Stimulated activated CD8-positive, alpha-beta memory T cell treated with anti-CD3 and anti-CD28 coated beads, Interleukin-7, amount 100 ng/mL, for 48 hours (primary cell): Measurements from ENCODE around the gene NAXD.
"Not testable (repeated sequence)": the region's sequence is repeated elsewhere in the genome, so short reads cannot be mapped to it uniquely, and the experiment has no call there.

Experiments
- DNase-seq, 2 donors: peaks; one replicate each; pipeline ENCODE4 v3.0.0-alpha.2; 2020; ENCODE audit warnings: low read depth in 1 of 2; ENCODE audit errors: extremely low read depth in 1 of 2

The NAXD gene

DNA sequence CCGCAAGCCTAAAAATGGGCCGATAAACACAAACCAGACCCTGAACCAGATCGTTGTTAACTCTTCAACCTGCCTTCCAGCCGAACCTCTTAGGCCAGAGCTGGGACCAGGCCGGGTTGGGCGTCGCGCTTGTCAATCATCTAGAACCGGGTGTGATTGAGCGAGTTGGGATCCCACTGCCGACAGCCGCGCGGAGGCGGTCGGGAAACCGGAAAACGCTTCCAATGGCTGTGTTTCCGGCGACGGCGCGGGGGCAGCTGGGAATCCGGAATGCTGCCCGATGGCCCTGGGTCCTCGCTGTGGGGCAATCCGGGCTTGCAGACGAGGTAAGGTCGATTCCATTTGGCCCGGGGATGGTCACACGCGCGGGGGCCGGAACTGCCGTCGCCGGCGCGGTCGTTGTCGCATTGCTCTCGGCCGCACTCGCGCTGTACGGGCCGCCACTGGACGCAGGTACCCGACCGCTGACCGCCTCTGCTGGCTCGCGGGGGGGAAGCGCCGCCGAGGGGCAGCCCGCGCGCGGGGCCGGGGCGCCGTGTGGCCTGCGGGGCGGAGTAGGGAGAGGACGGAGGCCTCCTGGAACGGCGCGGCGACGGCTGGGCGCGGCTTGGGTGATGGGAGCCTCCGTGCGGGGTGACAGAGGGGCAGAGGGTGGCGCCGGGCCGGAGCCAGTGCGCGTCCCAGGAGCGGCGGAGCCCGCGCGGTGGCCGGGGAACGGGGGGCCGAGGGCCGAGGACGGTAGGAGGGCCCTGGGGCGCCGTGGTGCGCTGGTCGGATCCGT, at the start of gene NAXD:
TSS of gene NAXD (plus strand) at position 224 of the 781 bp plus-strand sequence. CDS start at position 281, 57 bp downstream.
- peak; percentile 68 to 83 for DNase-seq

- no peak for DNase-seq
Observed at GRCh38 chr13:110566171-110566570, 49.2 kb upstream of the NAXD start.

DNA sequence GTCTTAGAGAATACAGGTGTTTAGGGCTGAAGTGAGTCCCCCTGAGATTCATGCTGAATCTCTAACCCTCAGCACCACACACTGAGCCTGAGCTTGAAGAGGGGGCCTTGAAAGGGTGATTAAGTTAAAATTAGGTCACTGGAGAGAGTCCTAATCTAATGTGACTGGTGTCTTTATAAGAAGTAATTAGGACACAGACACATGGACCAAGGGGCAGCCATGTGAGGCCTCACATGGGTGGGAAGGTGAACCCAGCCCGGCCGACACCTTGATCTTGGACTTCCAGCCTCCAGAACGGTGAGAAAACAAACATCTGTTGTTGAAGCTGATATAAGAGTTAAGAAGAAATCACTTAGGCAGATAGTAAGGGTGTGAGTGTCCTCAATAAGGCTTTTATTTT, 46.7 kb upstream of the NAXD start:
- no peak for DNase-seq

DNA sequence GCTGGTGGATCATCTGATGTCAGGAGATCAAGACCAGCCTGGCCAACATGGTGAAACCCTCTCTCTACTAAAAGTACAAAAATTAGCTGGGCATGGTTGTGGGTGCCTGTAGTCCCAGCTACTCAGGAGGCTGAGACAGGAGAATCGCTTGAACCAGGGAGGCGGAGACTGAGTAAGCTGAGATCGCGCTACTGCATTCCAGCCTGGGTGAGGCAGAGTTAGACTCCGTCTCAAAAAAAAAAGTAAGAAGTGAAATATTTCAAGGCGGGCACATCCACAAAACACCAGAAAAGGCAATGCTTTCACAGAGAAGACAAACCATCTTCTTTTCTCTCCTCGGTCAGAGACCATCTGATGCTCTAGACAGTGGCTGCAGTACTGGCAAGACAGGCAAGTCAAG, 45.4 kb upstream of the NAXD start:
- not testable (repeated sequence) for DNase-seq

- no peak for DNase-seq
Observed at GRCh38 chr13:110570886-110571285, 44.5 kb upstream of the NAXD start.

DNA sequence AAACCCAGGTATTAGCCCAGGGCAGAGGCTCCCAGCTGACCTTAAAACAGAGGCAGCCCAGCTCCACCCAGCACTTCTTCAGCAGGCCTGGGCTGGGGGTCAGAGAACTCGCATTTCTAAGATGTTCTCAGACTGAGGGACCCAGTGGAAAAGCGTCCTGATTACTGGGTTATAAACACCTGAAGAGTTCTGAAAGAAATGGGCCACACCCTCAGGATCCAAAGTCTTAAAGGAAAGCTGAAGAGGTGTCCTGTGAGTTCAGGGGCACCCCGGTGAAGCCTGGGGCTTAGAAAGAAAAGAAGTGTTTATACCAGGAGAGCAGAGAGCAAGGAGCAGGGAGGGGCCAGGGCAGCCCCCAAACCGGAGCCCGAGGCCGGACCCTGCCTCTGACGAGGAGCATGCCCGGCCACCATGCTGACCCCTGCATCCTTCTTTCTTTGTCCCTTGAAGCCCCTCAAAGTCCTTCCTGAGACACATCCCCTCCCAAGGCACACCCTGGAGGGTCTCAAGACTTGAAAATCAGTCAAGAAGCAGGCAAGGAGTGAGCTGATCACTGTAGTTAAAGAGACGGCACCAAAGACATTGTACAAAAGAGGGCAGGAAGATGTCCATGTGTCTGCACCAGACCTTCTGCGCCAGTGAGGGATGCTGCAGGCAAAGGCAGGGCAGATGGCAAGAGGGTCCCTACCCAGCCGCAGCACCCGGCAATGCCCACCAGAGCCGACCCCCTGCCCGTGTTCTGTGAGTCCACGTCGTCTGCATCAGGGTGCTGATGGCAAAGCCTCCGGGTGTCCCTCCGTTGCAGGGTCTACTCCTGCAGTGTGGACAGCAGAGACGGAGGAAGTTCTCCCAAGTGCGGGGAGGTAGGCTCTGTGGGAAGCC, 43.2 kb upstream of the NAXD start:
- DNase-seq: no peak

GRCh38 chr13:110572778-110573118, 42.6 kb upstream of the NAXD start:
- DNase-seq: no peak

- DNase-seq: no peak
Observed at GRCh38 chr13:110574161-110574560, 41.2 kb upstream of the NAXD start.

DNA sequence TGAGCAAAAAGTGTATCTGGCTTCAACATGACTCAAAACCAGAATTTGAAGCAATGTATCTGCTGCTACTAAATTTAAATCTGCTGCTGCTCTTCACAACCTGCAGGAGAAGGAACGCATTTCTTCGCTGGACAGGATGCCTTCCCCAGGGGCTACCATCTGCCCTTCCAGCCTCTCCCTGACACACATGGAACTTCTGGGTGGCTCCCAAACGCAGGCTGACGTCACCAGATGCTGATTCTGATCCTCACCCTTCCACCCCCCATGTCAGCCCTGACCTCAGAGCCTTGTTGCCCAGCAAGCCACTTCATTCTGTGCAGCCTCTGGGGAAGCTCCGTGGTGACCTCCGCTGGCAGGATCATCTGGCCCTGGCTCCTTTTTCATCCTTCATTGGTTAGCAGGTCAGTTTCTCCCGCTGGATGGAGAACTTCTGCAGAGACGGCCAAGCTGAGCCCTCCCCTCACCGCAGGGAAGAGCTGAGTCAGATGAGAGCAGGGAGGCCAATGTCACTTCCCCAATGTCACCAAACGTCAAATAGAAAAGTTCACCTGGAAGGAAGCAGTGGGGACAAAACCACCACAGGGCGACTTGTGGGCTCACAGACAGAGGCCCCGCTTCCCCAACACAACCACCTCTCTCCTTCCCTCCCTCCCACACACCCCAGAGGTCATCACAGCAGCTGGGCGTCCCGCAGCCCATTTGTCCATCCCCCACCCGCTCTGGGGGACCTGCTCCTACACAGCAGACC, 39.8 kb upstream of the NAXD start:
- DNase-seq: no peak

DNA sequence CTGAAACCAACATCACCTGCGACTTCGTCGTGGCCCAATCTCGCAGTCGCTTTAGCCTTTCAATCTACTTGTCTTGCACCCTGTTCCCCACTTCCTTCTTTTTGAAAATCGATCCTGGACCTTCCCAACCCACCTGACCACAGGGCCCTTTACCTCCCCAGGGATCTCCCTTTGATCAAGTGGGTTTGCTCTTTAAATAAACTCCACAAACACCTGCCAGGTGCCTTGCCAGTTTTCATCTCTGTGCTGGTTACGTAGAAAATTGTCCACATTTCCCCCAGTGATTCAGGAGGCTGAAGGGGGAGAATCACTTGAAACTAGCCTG, 39.3 kb upstream of the NAXD start:
- no peak for DNase-seq

GRCh38 chr13:110576736-110577476, 38.4 kb upstream of the NAXD start:
- DNase-seq: no peak

- DNase-seq: no peak
Observed at GRCh38 chr13:110578363-110578762, 37.0 kb upstream of the NAXD start.

DNA sequence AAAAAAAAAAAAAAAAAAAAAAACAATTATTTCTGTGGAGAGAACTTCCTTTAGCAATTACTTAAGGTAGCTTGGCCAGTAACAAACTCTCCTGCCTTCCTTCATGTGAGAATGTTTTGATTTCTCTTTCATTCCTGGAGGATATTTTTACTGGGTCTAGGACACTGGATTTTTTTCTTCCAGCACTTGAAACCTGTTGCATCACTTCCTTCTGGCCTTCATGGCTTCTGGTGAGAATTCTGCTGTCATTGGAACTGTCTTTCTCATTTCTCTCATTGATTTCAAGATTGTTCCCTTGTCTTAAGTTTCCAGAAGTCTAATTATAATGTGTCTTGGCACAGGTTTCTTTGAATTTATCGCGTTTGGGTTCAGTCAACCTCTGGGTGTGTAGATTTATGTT, 34.5 kb upstream of the NAXD start:
- no peak for DNase-seq

DNA sequence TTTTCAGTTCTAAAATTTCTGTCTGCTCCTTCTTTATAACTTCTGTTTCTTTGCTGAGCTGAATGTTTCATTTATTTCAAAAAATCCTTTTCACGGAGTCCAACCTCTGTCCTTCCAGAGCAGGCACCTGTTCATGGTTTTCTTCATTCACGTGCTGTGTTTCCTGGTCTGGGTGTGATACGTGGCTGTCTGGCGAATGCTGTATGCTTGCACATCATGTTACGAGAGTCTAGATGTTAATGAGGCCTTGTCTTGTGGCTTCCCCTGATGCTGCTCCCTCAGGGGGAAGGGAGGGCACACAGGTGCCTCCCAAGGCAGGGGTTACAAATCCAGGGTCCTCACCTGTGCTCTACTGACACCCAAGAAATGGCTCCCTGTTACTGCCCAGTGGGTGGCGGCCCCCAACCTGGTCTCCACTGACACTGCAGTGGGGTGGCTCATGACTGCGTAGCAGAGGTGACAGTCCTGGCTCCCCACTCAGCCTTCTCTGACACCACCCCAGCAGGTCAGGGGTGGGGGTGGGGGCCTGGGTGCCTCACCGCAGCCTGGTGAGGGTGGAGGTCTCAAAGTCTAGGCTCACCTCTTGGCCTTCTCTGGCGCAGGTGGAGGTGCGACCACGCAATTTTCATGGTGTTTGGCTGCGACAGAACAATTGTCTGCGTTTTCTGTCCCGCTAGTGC, 33.7 kb upstream of the NAXD start:
- no peak for DNase-seq

DNA sequence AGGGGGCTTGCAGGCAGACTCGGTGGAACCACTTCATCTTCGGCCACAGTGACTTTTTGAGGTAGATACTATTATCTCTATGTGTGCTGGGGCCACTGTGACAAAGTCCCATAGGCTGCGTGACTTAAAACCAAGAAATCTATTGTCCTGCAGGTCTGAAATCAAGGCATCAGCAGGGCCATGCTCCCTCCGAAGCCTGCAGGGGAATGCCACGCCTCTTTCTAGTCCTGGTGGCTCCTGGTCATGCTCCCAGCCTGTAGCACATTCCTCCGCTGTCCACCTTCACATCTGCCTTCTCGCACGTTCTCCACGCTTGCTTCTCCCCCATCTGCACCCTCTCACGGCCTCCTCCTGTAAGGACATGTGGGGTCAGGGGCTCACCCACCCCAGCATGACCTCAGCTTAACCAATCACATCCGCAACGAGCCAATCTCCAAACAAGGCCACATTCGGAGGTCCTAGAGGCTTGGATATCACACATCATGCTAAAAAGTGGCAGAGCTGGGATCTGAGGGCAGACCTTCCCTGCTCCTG, 32.9 kb upstream of the NAXD start:
- no peak for DNase-seq

DNA sequence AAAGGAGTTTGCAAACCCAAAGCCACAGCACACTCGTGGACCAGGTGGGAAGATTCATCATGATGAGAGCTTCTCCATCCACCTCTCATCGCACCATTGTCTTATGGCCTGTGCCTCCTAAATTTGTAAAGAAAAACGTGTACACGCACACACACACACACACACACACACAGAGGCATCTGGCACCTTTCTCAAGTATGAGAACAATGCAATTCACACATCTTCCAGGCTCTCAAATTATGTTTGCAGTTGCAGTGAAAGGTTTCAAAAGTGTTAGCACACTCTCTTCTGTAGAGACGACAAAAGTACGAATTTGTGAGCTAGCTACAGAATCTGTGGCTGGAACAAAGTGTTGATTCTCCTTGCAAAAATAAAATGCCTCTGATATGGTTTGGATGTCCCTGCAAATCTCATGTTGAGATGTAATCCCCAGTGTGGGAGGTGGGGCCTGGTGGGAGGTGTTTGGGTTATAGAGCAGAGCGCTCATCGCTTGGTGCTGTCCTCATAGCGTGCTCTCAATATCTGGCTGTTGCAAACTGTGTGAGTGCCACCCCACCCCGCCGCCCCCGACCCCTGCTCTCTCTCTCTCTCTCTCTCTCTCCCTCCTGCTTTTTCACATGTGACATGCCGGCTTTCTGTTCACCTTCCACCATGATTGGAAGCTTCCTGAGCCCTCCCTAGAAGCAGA, 32.0 kb upstream of the NAXD start:
- DNase-seq: no peak

DNA sequence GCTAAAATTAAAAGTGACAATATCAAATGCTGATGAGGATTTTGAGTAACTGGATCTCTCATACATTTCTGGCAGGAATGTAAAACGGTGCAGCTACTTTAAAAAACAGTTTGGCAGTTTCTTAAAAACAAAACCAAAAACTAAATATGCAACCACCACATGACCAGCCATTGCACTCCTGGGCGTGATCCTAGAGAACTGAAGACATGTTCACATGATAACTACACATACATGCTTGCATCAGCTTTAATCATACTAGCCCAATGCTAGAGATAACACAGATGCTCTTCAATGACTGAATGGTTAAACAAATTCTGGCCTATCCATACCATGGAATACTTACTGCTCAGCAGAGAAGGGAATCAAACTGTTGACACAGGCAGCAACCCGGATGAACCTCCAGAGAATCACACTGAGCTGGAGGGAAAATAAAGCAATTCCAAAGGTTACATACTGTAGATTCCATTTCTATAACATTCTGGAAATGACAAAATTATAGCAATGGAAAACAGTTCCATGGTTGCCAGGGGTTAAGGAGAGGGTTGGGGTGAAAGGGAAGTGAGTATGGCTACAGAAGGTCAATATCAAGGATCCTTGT, 25.5 kb upstream of the NAXD start:
- no peak for DNase-seq

DNA sequence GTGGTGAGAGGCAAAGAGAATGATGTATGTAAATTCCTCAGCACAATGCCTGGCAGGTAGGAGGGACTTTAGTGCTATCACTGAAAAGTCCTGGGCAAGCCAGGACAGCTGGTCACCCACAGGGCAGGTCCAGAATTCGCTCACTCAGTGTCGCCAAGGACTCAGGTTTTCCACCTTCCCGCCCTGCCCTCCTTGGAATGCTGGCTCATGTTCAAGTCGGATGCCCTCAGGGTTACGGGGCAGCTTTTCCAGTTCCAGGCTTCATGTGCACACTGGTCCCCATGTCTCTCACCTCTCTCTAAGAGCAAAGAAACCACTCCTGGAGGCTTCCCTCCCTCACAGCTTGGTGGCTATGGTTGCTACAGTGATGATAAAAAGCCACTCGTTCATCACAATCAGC, 24.8 kb upstream of the NAXD start:
- no peak for DNase-seq

- no peak for DNase-seq
Observed at GRCh38 chr13:110592665-110593064, 22.7 kb upstream of the NAXD start.
